NOMO-1 treated with DMSO at 0.1 percent for 48 hours (cell line): ENCODE results near the gene BCL7A.
"Not testable (repeated sequence)": the region's sequence is repeated elsewhere in the genome, so short reads cannot be mapped to it uniquely, and the experiment has no call there.

Experiments used
- DNase-seq: peaks from one replicate; lab custom pipeline; 2025; ENCODE audit not compliant: unreplicated experiment; lab: John Stamatoyannopoulos, UW

BCL7A gene

GRCh38 chr12:122051231-122051876 lies 29.7 kb downstream of the BCL7A start:
- no peak for DNase-seq

- DNase-seq, result no peak
Measured at GRCh38 chr12:122052285-122052684, 30.6 kb downstream of the BCL7A start.

GRCh38 chr12:122054842-122055520 lies 33.3 kb downstream of the BCL7A start:
- no peak for DNase-seq

GRCh38 chr12:122056406-122056805 lies 34.7 kb downstream of the BCL7A start:
- not testable (repeated sequence) for DNase-seq

GRCh38 chr12:122057007-122057735 lies 35.5 kb downstream of the BCL7A start:
- no peak for DNase-seq

GRCh38 chr12:122057769-122058168 lies 36.1 kb downstream of the BCL7A start:
- DNase-seq, result no peak

- DNase-seq, result no peak
Measured at GRCh38 chr12:122058549-122059149, 37.0 kb downstream of the BCL7A start.

GRCh38 chr12:122059203-122059960 lies 37.7 kb downstream of the BCL7A start:
- no peak for DNase-seq

GRCh38 chr12:122060081-122060501 lies 38.4 kb downstream of the BCL7A start:
- DNase-seq, result no peak

- DNase-seq, result no peak
Measured at GRCh38 chr12:122061253-122061652, 39.6 kb downstream of the BCL7A start.

GRCh38 chr12:122062832-122063693 lies 41.4 kb downstream of the BCL7A start:
- DNase-seq, result peak; percentile 67

- DNase-seq, result no peak
Measured at GRCh38 chr12:122063694-122064024, 42.0 kb downstream of the BCL7A start.

- peak; percentile 89 for DNase-seq
Measured at GRCh38 chr12:122064025-122064777, 42.5 kb downstream of the BCL7A start.

- DNase-seq, result peak; percentile 39
Measured at GRCh38 chr12:122064780-122065588, 43.3 kb downstream of the BCL7A start.

- no peak for DNase-seq
Measured at GRCh38 chr12:122067548-122067947, 45.9 kb downstream of the BCL7A start.

GRCh38 chr12:122067966-122068365 lies 46.3 kb downstream of the BCL7A start:
- DNase-seq, result peak; percentile 5

- DNase-seq, result no peak
Measured at GRCh38 chr12:122072031-122072970, 50.6 kb downstream of the BCL7A start.
